Stimulated activated naive CD8-positive, alpha-beta T cell treated with anti-CD3 and anti-CD28 coated beads, Interleukin-15, amount 100 ng/mL, for 72 hours (primary cell): ENCODE measurements around the gene ING4.
"Not testable (repeated sequence)": the region's sequence is repeated elsewhere in the genome, so short reads cannot be mapped to it uniquely, and the experiment has no call there.

Experiments used
- ATAC-seq: fragments of 150-1000 bp; cut with Tn5 transposase; 2 replicates; pipeline ENCODE4 v1.10.0; 2021; ENCODE audit warnings: mild to moderate bottlenecking, moderate library complexity
- DNase-seq, 2 donors: peaks; one replicate each; pipeline ENCODE4 v3.0.0; 2021 to 2022
- H3K27ac Mint-ChIP-seq, 2 donors: one replicate each; pipeline ENCODE4 v1.8.0; 2022; ENCODE audit warnings: mild to moderate bottlenecking in 2 of 2, mixed read lengths in 2 of 2, moderate library complexity in 2 of 2
- H3K27me3 Mint-ChIP-seq: one replicate; pipeline ENCODE4 v1.8.0; 2022; ENCODE audit warnings: mixed read lengths
- H3K4me1 Mint-ChIP-seq: one replicate; pipeline ENCODE4 v1.8.0; 2022; ENCODE audit warnings: mild to moderate bottlenecking, mixed read lengths
- H3K4me3 Mint-ChIP-seq, 2 donors: one replicate each; pipeline ENCODE4 v1.8.0; 2022; ENCODE audit warnings: mild to moderate bottlenecking in 2 of 2, mixed read lengths in 2 of 2, moderate library complexity in 1 of 2
- H3K9me3 Mint-ChIP-seq, 2 donors: one replicate each; pipeline ENCODE4 v1.8.0; 2022; ENCODE audit warnings: mixed read lengths in 2 of 2

The ING4 gene

DNA sequence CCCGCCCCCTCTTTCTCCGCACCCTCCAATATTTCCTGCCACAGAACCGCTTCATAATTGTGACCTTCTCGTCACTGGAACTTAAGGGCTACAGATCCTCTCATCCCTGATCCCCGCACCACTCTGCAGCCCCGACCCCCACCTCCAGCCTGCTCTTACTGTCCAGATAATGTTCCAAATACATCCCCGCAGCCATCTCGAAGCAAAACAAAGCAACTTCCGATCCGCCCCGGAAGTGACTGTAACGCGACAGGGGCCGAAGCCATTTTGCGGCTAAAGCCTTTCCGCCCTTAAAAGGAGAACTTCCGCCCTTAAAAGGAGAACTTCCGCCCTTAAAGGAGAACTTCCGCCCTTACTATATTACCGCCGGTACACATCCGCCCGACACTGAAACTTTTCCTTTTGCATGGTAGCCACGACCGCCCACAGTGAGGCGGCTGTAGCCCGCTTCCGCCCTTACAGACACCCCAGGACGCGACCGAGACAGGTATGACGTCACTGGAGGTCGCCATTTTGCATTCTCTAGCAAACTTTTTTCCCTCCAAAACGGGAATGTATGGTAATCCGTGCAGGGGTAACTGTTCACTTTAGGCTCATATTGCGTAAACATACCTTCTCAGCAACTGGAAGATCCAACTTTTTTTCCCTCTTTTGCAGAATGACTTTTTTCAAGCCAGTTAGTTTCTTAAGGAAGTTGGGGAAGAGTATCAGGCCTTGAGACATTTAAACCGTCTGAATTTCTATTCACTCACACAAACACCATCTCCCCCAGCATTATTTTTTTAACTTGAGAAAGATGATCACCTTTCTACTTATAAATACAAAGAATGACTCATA, at the start of gene ING4:
ING4 (minus strand) TSS at position 214 of the 837 bp plus-strand sequence; CDS start at position 196, 18 bp downstream.
- Mint-ChIP-seq H3K4me1 (peaks cover 38% of the 10 kb centered on the region), H3K27me3 (no peaks in the 10 kb centered on the region), H3K4me3 (peak within 1 kb of the TSS; percentile 91 to 95), H3K9me3 (no peaks in the 10 kb centered on the region), H3K27ac (peak within 1 kb of the TSS; percentile 96 to 97)
- peak; percentile 93 to 98 for DNase-seq
- peak; percentile 100 for ATAC-seq

DNA sequence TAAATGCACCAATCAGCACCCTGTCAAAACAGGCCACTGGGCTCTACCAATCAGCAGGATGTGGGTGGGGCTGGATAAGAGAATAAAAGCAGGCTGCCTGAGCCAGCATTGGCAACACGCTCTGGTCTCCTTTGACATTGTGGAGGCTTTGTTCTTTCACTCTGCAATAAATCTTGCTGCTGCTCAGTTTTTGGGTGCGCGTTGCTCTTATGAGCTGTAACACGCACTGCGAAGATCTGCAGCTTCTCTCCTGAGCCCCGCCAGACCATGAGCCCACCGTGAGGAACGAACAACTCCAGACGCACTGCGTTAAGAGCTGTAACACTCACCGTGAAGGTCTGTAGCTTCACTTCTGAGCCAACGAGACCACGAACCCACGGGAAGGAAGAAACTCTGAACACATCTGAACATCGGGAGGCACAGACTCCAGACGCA, 46.1 kb upstream of the ING4 start:
- Mint-ChIP-seq H3K4me3 (peak overlapping the region; percentile 87 to 88), H3K27me3 (peaks cover 17% of the 10 kb centered on the region), H3K9me3 (no peaks in the 10 kb centered on the region), H3K4me1 (peaks cover 13% of the 10 kb centered on the region), H3K27ac (peak overlapping the region; percentile 67 to 85)
- DNase-seq = peak; percentile 29 to 65
- ATAC-seq = peak; percentile 83

DNA sequence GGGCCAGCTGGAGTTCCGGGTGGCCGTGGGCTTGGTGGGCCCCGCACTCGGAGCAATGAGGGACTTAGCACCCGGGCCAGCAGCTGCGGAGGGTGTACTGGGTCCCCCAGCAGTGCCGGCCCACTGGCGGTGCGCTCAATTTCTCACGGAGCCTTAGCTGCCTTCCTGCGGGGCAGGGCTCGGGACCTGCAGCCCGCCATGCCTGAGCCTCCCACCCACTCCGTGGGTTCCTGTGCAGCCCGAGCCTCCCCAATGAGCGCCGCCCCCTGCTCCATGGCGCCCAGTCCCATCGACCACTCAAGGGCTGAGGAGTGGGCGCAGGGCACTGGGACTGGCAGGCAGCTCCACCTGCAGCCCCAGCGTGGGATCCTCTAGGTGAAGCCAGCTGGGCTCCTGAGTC, 45.4 kb upstream of the ING4 start:
- not testable (repeated sequence) for ATAC-seq, H3K27ac Mint-ChIP-seq, DNase-seq, H3K4me3 Mint-ChIP-seq, H3K9me3 Mint-ChIP-seq
- Mint-ChIP-seq H3K4me1 (peaks cover 18% of the 10 kb centered on the region), H3K27me3 (peaks cover 24% of the 10 kb centered on the region)

DNA sequence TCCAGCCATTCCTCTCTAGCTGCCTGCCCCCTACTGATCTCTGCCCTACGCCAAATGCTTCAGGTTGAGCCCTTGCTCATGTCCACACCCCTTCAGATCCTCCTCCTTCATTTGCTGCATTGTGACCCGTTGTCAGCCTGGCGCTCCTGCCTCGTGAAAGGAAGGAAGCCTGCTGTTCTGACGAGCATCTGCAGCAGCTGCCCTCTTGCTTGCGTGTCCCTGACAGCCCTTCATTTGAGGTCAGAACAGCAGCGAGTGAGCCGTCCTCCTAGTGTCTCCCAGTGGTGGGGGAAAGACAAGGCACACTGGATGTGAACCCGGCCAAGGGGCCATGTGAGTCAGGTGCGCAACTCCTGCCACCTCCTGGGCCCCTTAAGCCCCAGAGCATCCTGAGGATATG, 40.7 kb upstream of the ING4 start:
- no peak overlapping the region for H3K27ac Mint-ChIP-seq
- H3K27me3 Mint-ChIP-seq = peaks cover 68% of the 10 kb centered on the region
- no peaks in the 10 kb centered on the region for H3K9me3 Mint-ChIP-seq
- DNase-seq = no peak
- ATAC-seq = peak; percentile 44
- peaks cover 28% of the 10 kb centered on the region for H3K4me1 Mint-ChIP-seq
- H3K4me3 Mint-ChIP-seq = no peak overlapping the region

DNA sequence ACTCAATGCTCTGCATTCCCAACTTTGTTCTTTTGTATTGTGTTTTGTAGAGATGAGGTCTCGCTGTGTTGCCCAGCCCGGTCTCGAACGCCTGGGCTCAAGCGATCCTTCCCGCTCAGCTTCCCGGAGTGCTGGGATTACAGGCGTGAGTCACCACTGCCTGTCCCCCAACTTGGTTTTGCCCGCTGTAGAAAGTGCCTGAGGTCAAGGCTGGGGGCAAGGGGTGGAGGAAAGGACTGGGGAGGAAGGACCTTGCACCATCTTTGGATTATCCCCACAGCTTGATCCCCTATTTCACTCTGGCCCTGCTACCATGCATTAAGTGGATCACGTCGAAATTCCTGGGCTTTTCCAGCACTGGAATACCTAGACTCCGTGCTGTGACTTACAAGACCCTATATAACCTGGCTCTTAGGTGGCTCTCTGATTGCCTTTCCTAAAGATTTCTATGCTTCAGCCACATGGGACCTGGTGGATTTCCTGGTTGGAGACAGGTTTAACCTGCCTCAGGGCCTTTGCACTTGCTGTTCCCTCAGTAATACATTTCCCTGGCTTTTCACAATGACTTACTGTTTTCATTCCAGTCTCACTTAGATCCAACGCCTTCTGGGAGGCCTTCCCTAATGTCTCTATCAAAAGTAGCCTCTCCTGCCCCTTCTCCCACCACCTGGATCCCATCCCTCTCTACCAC, 38.3 kb upstream of the ING4 start:
- Mint-ChIP-seq H3K27ac (peak overlapping the region in 1 of 2 donors; percentile 37), H3K9me3 (no peaks in the 10 kb centered on the region), H3K27me3 (peaks cover 74% of the 10 kb centered on the region), H3K4me1 (peaks cover 33% of the 10 kb centered on the region), H3K4me3 (peak overlapping the region; percentile 71 to 80)
- ATAC-seq (no peak), DNase-seq (no peak)

DNA sequence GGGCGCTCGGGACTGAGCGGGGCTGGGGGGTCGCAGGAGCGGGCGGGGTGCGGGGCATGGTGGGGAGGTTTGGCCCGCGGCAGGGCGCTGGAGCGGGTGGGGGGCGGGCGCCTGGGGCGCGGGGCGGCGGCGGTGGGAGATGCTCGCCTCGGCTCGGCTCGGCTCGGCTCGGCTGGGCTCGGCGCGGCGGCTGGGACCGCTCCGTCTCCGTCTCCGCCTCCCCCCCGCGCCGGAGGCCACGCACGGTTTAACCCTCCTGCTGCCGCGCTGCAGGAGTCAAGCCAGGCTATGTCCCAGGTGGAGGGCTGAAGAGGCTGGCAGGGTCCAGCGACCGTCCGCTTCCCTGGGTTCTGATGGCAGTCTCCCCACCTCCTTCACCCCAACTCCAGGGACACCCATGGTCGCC, 37.7 kb upstream of the ING4 start, which contains the start of gene PIANP:
PIANP (minus strand) TSS at position 170 of the 406 bp plus-strand sequence. CDS start 2,754 bp downstream, outside the sequence.
- Mint-ChIP-seq H3K27me3 (peaks cover 74% of the 10 kb centered on the region), H3K27ac (peak within 1 kb of the TSS in 1 of 2 donors; percentile 81), H3K4me3 (peak within 1 kb of the TSS; percentile 71 to 80), H3K4me1 (peaks cover 33% of the 10 kb centered on the region), H3K9me3 (no peaks in the 10 kb centered on the region)
- DNase-seq (peak; percentile 40), ATAC-seq (peak; percentile 75)

DNA sequence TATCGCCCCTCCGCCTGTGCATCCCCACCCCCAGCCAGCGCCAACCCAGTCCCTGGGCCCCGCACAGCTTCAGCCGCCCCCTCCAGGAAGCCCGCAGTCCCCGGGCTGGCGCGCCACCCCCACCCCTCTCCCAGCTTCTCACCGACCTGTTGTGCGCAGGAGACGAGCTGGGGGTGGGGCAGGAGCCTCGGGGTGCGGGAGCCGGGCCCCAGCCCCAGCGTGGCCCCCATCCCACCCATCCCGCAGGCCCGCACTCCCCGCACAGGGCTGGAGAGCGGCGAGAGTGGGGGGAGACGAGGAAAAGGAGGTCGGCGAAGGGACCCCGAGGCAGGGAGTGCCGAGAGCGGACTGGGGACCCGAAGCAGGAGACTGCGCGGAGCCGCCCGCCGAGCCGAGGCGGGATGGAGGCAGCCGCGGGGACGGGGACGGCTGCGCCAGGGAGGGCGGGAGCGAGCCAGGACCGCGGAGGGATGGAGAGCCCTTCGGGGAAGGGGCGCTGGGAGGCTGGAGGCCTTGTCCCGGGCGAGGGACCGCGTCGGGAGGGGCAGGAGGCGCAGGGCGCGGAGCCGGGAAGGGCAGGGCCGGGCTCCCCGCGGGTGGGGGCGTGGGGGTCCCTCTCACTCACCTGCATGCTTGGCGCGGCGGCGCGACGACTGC, 37.2 kb upstream of the ING4 start:
- Mint-ChIP-seq H3K9me3 (no peaks in the 10 kb centered on the region), H3K27ac (no peak overlapping the region), H3K4me1 (peaks cover 33% of the 10 kb centered on the region), H3K27me3 (peaks cover 68% of the 10 kb centered on the region), H3K4me3 (peak overlapping the region; percentile 61 to 70)
- ATAC-seq (peak; percentile 54), DNase-seq (no peak)

DNA sequence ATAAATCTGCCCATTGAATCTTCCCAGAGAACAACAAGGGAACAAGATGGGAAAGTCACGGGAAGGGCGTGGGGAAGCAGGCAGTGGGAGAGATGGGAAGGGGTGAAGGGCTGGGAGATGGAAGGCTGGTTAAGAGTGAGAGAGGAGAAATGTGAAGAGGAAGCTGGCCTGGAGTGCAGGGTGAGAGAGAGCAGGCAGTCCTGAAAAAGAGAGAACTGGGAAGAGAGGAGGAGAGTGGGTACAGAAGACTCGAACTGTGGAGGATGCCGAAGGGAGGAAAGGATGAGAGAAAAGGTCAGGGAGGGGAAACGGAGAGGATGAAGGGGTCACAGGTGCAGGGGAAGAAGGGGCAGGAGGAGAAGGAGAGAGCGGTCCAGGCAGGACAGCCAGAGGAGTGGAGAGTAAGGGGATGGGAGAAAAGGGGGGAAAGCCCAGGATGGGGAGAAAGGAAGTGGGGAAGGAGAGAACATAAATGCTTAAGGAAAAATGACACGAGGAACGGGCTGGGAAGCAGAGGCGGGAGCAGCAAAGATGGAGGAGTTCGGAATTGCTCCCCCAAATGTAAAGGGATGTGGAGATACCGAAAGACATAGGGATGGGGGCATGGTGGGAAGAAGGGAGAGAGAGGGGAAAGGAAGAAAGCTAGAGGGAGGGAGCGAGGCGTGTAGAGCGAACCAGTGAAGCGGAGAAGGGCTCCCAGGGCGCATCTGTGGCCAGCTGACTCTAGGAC, 36.5 kb upstream of the ING4 start:
- peak overlapping the region in 1 of 2 donors; percentile 81 for H3K27ac Mint-ChIP-seq
- peaks cover 62% of the 10 kb centered on the region for H3K27me3 Mint-ChIP-seq
- H3K4me3 Mint-ChIP-seq = peak overlapping the region; percentile 61 to 70
- DNase-seq (no peak), ATAC-seq (no peak)
- peaks cover 33% of the 10 kb centered on the region for H3K4me1 Mint-ChIP-seq
- H3K9me3 Mint-ChIP-seq = no peaks in the 10 kb centered on the region

DNA sequence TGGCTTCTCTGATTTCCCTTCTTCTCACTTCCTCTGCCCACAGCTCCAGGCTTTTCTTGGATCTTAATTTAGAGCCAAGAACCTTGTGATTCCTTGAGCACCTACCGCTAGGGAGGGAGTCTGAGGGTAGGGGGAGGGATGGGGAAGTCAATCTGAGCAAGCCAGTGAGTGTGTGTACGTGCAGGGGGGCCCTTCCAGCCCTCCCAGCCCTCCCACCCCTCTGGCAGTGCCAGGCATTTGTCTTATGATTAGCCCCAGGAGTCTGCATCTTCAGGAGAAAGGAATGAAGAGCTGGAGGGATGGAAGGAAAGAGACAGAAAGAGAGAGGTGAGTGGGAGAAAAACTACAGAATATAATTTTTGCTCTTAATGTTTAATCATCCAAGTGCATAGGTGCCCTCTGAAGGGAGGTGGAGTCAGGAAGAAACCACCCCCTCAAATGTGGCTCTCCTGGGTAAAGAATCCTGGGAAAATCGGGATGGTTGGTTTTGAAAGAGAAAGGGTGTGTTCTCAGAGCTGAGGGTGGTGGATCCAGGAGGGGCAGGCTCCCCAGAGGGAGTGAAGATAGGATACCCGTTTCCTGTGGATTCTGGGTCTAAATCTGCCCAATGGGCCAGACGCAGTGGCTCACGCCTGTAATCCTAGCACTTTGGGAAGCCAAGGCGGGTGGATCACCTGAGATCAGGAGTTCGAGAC, 35.6 kb upstream of the ING4 start:
- Mint-ChIP-seq H3K9me3 (no peaks in the 10 kb centered on the region), H3K27ac (no peak overlapping the region), H3K4me1 (peaks cover 31% of the 10 kb centered on the region), H3K27me3 (peaks cover 52% of the 10 kb centered on the region), H3K4me3 (no peak overlapping the region)
- no peak for ATAC-seq
- no peak for DNase-seq

DNA sequence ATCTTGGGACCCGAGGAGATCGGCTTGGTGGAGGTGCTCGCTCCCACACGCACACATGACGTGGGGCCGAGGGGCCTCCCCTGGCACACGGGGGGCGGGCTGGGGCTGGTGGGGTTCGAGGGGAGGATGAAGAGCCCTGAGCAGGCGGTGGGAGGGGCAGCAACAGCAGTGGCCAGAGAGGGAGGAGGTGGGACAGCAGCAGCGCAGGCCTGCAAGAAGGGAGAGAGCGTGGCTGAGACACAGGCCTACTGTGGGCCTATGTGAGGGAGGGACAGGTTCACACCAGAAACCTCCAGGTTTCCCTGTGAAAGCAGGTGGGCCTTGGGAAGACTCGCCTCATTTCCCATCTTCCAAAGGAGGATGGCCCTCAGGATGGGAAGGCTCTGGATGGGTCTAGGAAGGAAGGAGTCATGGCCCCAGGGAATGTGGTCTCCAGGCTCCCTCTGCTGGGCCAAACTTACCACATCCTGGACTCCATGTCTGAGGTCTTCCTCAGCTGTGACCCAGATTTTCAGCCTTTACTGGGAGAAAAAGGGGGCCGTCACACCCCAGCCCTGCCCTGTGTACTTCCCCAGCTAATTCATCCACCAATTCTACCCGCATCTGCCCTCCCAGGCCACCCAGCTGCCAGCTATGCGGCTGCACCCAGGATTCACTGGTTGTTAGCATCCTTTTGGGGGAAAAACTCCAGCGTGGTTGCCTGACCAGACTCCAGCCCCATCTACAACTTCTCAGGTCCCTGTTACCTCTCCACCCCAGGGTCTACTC, 34.8 kb upstream of the ING4 start:
- Mint-ChIP-seq H3K27me3 (peaks cover 45% of the 10 kb centered on the region), H3K4me3 (no peak overlapping the region), H3K9me3 (no peaks in the 10 kb centered on the region), H3K4me1 (peaks cover 35% of the 10 kb centered on the region), H3K27ac (no peak overlapping the region)
- ATAC-seq = peak; percentile 18
- peak in 1 of 2 donors; percentile 15 for DNase-seq

DNA sequence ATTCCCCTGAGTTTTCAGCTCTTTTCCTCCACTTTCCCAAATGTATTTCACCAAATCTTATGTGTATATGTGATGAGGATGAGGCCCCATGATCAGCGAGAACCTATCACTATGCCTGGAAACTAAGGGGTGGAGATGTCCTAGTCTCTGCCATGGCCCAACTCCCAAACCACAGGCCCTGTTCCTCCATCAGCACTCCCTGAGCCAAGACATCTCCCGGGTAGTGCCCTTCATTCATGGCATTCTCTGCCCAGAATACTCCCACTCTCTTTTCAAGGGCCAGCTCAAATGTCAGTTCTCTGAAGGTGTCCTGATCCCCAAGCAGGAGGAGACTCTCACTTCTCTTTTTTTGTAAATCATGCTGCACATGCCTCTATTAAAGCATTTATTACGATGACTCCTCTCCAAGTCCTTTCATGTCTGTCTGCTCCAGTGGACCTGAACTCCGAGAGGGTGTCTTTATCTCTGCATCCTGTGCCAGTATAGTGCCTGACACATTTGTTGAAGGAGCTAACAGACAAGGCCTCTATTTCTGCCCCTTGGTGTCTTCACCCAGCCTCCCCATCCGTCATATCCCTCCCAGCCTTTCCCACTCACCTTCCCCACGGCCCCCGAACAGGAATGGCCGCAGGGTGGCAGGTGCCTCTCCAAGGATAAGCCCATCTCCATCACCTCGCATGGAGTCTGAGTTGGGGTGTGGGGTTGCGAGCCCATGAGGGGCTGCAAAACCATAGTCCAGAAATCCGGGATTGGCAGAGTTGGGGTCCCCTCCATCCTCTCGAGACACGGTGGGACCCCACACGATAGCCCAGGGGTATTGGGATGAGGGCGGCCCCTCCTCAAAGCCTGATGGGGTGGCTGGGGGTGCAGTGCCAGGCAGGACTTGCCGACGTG, 34.0 kb upstream of the ING4 start:
- Mint-ChIP-seq H3K27ac (peak overlapping the region in 1 of 2 donors; percentile 15), H3K4me1 (peaks cover 40% of the 10 kb centered on the region)

DNA sequence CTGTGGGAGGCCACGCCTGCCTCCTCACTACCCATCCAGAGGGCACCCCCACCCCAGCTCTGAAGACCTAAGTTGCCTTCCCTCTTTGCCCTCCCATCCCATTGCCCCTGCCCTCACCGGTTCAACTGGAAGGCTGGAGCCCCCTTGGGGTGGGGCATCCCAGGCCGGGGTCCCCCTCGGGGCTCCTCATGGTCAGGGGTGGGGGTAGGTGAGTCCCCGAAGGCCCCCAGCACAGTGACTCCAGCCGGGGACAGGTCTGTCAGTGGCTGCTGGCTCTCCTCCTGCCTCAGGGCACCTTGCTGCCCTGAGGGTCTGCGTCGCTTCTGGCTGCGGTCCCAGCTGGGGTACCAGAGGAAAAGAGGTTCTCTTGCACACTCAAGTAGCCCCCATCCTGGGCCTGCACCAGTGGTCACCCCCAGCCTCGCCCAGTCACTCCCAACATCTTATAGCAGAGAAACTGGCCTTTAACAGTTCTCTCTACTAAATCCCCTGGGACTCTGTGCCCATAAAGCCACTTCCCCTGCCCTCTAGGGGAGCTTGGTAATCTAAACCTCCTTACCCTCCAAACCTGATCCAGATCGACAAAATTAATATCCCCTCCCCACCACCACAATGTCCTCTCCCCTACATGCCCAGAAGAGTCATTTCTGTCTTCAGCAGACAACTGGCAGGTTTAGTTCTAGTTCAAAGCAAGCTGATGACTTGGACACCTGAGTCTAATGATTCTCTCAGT, 32.6 kb upstream of the ING4 start:
- Mint-ChIP-seq H3K4me3 (no peak overlapping the region), H3K4me1 (peaks cover 40% of the 10 kb centered on the region), H3K27me3 (peaks cover 22% of the 10 kb centered on the region), H3K9me3 (no peaks in the 10 kb centered on the region), H3K27ac (no peak overlapping the region)
- no peak for ATAC-seq
- DNase-seq = no peak

More for the DNA sequence above, 34.0 kb upstream of the ING4 start:
- Mint-ChIP-seq H3K9me3 (no peaks in the 10 kb centered on the region), H3K27me3 (peaks cover 37% of the 10 kb centered on the region), H3K4me3 (no peak overlapping the region)
- ATAC-seq (no peak), DNase-seq (no peak)
